ENCODE measurements around the gene CENPE. TPM values are rescaled to one million over a fixed set of nuclear protein-coding genes. Genes with fewer than 3 reads are reported as not detected.

Gene CENPE
- total and polyA plus RNA-seq, 2 of the 4 experiments (the other 2 are of a cell fraction) = 3.7 to 14.5 TPM

GRCh38 chr4:103108542-103108941, 89.6 kb downstream of the CENPE start:
- H2BK15ac ChIP-seq (ENCODE audit: low read depth, low read length) = no peak overlapping the region
- H4K8ac ChIP-seq (ENCODE audit: low read depth in 2 of 2, low read length in 2 of 2) = no peak overlapping the region
- in situ Hi-C loops (cut with MboI; ENCODE audit: low sequenced_read_pairs) (no loop called here), intact Hi-C loops (cut with micrococcal nuclease) (no loop called here), dilution Hi-C loops (cut with HindIII; ENCODE audit: low sequenced_read_pairs, unreplicated experiment) (no loop called here)
- H2AFZ ChIP-seq (replicated peaks; ENCODE audit: low read length, poor library complexity) = no peak overlapping the region
- WGBS, 2 experiments (ENCODE audit: extremely low coverage in 2 of 2, insufficient read length in 1 of 2) = no CpG with 5 or more reads among the region's 4 CpGs
- no peak overlapping the region for H3K4me2 ChIP-seq (ENCODE audit: low read depth, low read length)
- H3K14ac ChIP-seq (replicated peaks; ENCODE audit: low read depth, low read length) = no peak overlapping the region
- H2BK120ac ChIP-seq (ENCODE audit: low read depth, low read length) = no peak overlapping the region
- H3K4ac ChIP-seq (ENCODE audit: low read depth, low read length) = no peak overlapping the region
- CTCF ChIA-PET = no interaction called here
- no peaks in the 10 kb centered on the region for H3K27me3 ChIP-seq (ENCODE audit: control insufficient read depth, insufficient read depth, low read length)
- no peak overlapping the region for H3K27ac ChIP-seq (ENCODE audit: insufficient read depth, low read length)
- no peak overlapping the region for H3K56ac ChIP-seq (ENCODE audit: extremely low read depth, insufficient read depth, low read length)
- no peak overlapping the region for H2BK5ac ChIP-seq (ENCODE audit: low read depth, low read length, poor library complexity, severe bottlenecking)
- no peak overlapping the region for H3K23ac ChIP-seq (ENCODE audit: low read depth, low read length)
- no peak for DNase-seq
- no peak overlapping the region for H4K91ac ChIP-seq (ENCODE audit: insufficient read depth, low read depth, low read length)
- H2BK20ac ChIP-seq (ENCODE audit: low read depth, low read length) = no peak overlapping the region
- no peak overlapping the region for H3K9ac ChIP-seq (ENCODE audit: low read depth, low read length)
- H3K4me3 ChIP-seq (ENCODE audit: insufficient read depth, low read depth, low read length) = no peak overlapping the region
- no peak for ATAC-seq (ENCODE audit: low read depth)
- no peaks in the 10 kb centered on the region for H4K20me1 ChIP-seq (ENCODE audit: insufficient read depth, low read length)
- H3K36me3 ChIP-seq (ENCODE audit: control insufficient read depth, insufficient read depth, low read length) = 0 out of 2 replicates have a peak, but pooled peaks cover 2% of the 10 kb centered on the region
- H3K9me3 ChIP-seq (ENCODE audit: control insufficient read depth, insufficient read depth, low read length) = no peaks in the 10 kb centered on the region
- H3K79me1 ChIP-seq (ENCODE audit: low read depth in 1 of 2, low read length in 2 of 2) = peaks cover 0 to 4% of the 10 kb centered on the region in 2 experiments; a peak in 1 of 4 replicates
- POLR2A ChIA-PET (ENCODE audit: unreplicated experiment) = no interaction called here
- no peak overlapping the region for H4K5ac ChIP-seq (ENCODE audit: low read depth, low read length)
- no peak overlapping the region for H3K18ac ChIP-seq (ENCODE audit: low read depth, low read length)
- H3K9me1 ChIP-seq (ENCODE audit: insufficient read depth, low read length) = peaks cover 8% of the 10 kb centered on the region; the same call in 1 of the 2 replicates
- no peak overlapping the region for H2AK9ac ChIP-seq (replicated peaks; ENCODE audit: low read depth, low read length, poor library complexity)
- no TSS peak for BruUV-seq (replicated peaks)
- 0 out of 2 replicates have a peak, but pooled peaks cover 3% of the 10 kb centered on the region for H3K4me1 ChIP-seq (ENCODE audit: control insufficient read depth, insufficient read depth, low read length)
- TF ChIP-seq RCOR1 (IDR thresholded peaks at IDR 0.05; ENCODE audit: insufficient replicate concordance, low read length) (no peak), MAZ (IDR thresholded peaks at IDR 0.05; ENCODE audit: borderline replicate concordance, low read depth, low read length) (no peak), CEBPB (IDR thresholded peaks at IDR 0.05; ENCODE audit: low read depth, low read length) (no peak), CHD1 (IDR thresholded peaks at IDR 0.05; ENCODE audit: low read depth, low read length) (no peak), MXI1 (IDR thresholded peaks at IDR 0.05; ENCODE audit: borderline replicate concordance, low read depth, low read length) (no peak), RAD21 (IDR thresholded peaks at IDR 0.05; ENCODE audit: low read length) (no peak), CTCF (conservative IDR thresholded peaks at IDR 0.05; ENCODE audit: low read depth, low read length) (no peak), POLR2A (IDR thresholded peaks at IDR 0.05; ENCODE audit: low read depth, low read length) (no peak), ELK1 (IDR thresholded peaks at IDR 0.05; ENCODE audit: borderline replicate concordance, low read depth, low read length) (no peak)
- no peak overlapping the region for H2AK5ac ChIP-seq (ENCODE audit: low read depth, low read length)
